ENCODE results near the gene CHID1.
A peak's percentile ranks its signal among the peaks of the same experiment; 100 is the strongest.

Gene CHID1

DNA sequence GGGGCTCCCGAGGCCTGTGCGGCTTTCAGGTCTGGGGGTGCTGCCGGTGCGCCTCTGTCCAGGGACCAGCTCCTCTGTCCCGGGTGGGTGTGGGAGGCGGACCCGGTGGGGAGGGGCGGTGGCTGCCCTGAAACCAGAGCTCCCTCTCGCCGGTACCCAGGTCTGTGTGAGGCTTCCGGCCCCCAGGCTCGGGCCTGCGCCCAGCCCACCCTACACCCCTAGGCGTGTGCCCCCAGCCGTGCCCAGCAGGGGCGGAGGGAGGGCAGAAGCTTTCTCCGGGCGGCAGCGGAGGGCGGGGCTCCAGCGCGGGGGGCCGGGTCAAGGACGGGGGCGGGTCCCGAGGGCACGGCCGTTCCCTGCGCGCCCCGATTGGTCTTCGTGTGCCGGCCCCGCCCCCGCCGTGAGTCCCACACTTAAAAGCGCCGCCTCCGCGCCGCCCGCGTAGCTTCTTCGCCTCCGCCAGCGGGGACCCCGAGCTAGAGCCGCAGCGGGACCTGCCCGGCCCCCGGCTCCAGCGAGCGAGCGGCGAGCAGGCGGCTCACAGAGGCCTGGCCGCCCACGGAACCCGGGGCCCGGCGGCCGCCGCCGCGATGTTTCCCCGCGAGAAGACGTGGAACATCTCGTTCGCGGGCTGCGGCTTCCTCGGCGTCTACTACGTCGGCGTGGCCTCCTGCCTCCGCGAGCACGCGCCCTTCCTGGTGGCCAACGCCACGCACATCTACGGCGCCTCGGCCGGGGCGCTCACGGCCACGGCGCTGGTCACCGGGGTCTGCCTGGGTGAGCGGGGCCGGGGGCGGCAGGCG is 91.3 kb downstream of the CHID1 start:
- peak; percentile 89 to 92 for DNase-seq

DNA sequence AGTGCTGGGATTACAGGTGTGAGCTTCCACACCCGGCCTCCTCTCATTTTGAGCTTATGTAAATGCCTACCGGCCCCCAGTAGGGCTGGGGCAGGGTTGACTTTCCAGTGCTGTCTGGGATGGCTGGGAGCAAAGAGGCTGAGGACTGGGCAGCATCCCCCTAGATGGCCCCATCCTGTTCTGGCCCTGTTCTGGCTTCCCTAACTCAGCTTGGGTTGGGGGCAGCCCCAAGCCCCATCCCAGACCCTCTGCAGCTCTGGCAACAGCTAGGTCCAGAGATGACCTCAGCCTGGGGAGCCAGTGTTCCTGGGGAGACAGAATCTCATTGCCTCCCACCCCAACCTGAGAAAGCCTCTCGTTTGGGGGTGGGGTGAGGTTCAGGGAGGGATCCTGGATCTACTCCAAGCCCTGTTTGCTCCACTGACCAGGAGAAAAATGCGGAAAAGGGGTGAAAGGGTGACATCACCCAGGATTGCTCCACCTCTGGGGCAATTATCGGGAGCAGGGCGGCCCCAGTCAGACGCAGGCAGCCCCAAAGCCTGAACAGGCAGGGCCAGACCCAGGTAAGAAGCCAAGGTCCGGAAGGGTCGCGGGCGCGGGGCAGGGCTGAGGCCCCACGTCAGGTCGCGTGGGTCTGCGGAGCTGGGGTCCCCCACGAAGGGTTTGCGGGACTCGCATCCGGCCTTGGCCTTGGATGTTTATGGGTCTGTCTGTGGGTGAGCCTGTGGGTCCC is 92.0 kb downstream of the CHID1 start, which contains the start of gene PNPLA2:
Gene PNPLA2, plus strand, starts transcription at position 519 of the 733 bp plus-strand sequence. CDS start 805 bp downstream, outside the sequence.
- DNase-seq = peak in 1 of 2 donors; percentile 30

All from inflammatory macrophage (primary cell).